Ectodermal cell (in vitro differentiated cells): ENCODE results near the gene MAP3K14.

ENCODE experiments used
- H3K27ac ChIP-seq: 2 replicates; pipeline ENCODE4 v1.7.0; 2013; ENCODE audit warnings: mild to moderate bottlenecking, low read depth, low read length; ENCODE audit not compliant: insufficient read depth, poor library complexity, severe bottlenecking
- H3K27me3 ChIP-seq: 2 replicates; pipeline ENCODE4 v1.7.0; 2013; ENCODE audit warnings: mild to moderate bottlenecking, low read length; ENCODE audit not compliant: insufficient read depth, control insufficient read depth, poor library complexity, severe bottlenecking
- H3K36me3 ChIP-seq: one replicate; pipeline ENCODE4 v1.7.0; 2013; ENCODE audit warnings: low read length; ENCODE audit not compliant: control insufficient read depth, insufficient read depth
- H3K4me1 ChIP-seq: one replicate; pipeline ENCODE4 v1.7.0; 2013; ENCODE audit warnings: low read length; ENCODE audit not compliant: control insufficient read depth, insufficient read depth
- H3K4me3 ChIP-seq: 2 replicates; pipeline ENCODE4 v1.7.0; 2013; ENCODE audit warnings: low read depth, low read length, control low read depth; ENCODE audit not compliant: insufficient read depth
- H3K9me3 ChIP-seq: 2 replicates; pipeline ENCODE4 v1.7.0; 2013; ENCODE audit warnings: mild to moderate bottlenecking, low read length, moderate library complexity; ENCODE audit not compliant: control insufficient read depth
- WGBS, 2 experiments: methylation state at CpG; one replicate each; pipeline ENCODE4 v1.1.7; 2013; ENCODE audit warnings: missing lambda C conversion rate in 2 of 2; 5-methylcytosine and 5-hydroxymethylcytosine counted together

The MAP3K14 gene

GRCh38 chr17:45279898-45280297 lies 36.9 kb downstream of the MAP3K14 start:
- no peak overlapping the region for H3K4me3 ChIP-seq
- H3K9me3 ChIP-seq, result no peaks in the 10 kb centered on the region
- H3K4me1 ChIP-seq, result no peaks in the 10 kb centered on the region
- 88 to 90% methylated on average over 3 of the region's 3 CpGs for WGBS, 2 experiments
- H3K36me3 ChIP-seq, result peaks cover 14% of the 10 kb centered on the region
- no peaks in the 10 kb centered on the region for H3K27me3 ChIP-seq
- no peak overlapping the region for H3K27ac ChIP-seq

- Histone ChIP-seq H3K27me3 (no peaks in the 10 kb centered on the region), H3K27ac (no peak overlapping the region), H3K4me3 (no peak overlapping the region), H3K4me1 (no peaks in the 10 kb centered on the region), H3K9me3 (no peaks in the 10 kb centered on the region), H3K36me3 (peaks cover 8% of the 10 kb centered on the region)
- WGBS, 2 experiments, result 91 to 92% methylated on average over 7 of the region's 7 CpGs
These were observed 38.8 kb downstream of the MAP3K14 start for GRCh38 chr17:45277992-45278391.

GRCh38 chr17:45277216-45277849 lies 39.5 kb downstream of the MAP3K14 start:
- H3K27me3 ChIP-seq, result no peaks in the 10 kb centered on the region
- H3K4me3 ChIP-seq, result no peak overlapping the region
- no peaks in the 10 kb centered on the region for H3K9me3 ChIP-seq
- H3K27ac ChIP-seq, result no peak overlapping the region
- peaks cover 5% of the 10 kb centered on the region for H3K36me3 ChIP-seq
- H3K4me1 ChIP-seq, result no peaks in the 10 kb centered on the region
- 66% methylated on average over 16 of the region's 16 CpGs for WGBS, 2 experiments

GRCh38 chr17:45276031-45276430 lies 40.8 kb downstream of the MAP3K14 start:
- no peaks in the 10 kb centered on the region for H3K4me1 ChIP-seq
- peaks cover 6% of the 10 kb centered on the region for H3K36me3 ChIP-seq
- no peaks in the 10 kb centered on the region for H3K27me3 ChIP-seq
- H3K27ac ChIP-seq, result no peak overlapping the region
- no peaks in the 10 kb centered on the region for H3K9me3 ChIP-seq
- no peak overlapping the region for H3K4me3 ChIP-seq
- WGBS, 2 experiments, result 84 to 88% methylated on average over 6 of the region's 6 CpGs

- no peaks in the 10 kb centered on the region for H3K27me3 ChIP-seq
- H3K4me1 ChIP-seq, result no peaks in the 10 kb centered on the region
- H3K4me3 ChIP-seq, result no peak overlapping the region
- peaks cover 24% of the 10 kb centered on the region for H3K36me3 ChIP-seq
- no peaks in the 10 kb centered on the region for H3K9me3 ChIP-seq
- no peak overlapping the region for H3K27ac ChIP-seq
- WGBS, 2 experiments, result 94 to 96% methylated on average over 5 of the region's 5 CpGs
These were observed 42.8 kb downstream of the MAP3K14 start for GRCh38 chr17:45274033-45274432.

- no peaks in the 10 kb centered on the region for H3K4me1 ChIP-seq
- no peak overlapping the region for H3K4me3 ChIP-seq
- 94% methylated on average over 16 of the region's 16 CpGs for WGBS, 2 experiments
- H3K27ac ChIP-seq, result no peak overlapping the region
- H3K27me3 ChIP-seq, result no peaks in the 10 kb centered on the region
- no peaks in the 10 kb centered on the region for H3K9me3 ChIP-seq
- H3K36me3 ChIP-seq, result peaks cover 28% of the 10 kb centered on the region
These were observed 43.3 kb downstream of the MAP3K14 start for GRCh38 chr17:45273551-45273957.

- no peaks in the 10 kb centered on the region for H3K27me3 ChIP-seq
- H3K27ac ChIP-seq, result no peak overlapping the region
- no peak overlapping the region for H3K4me3 ChIP-seq
- WGBS, 2 experiments, result 97 to 98% methylated on average over 3 of the region's 3 CpGs
- H3K4me1 ChIP-seq, result no peaks in the 10 kb centered on the region
- H3K9me3 ChIP-seq, result no peaks in the 10 kb centered on the region
- H3K36me3 ChIP-seq, result peaks cover 37% of the 10 kb centered on the region
These were observed 45.2 kb downstream of the MAP3K14 start for GRCh38 chr17:45271603-45272002.

- H3K9me3 ChIP-seq, result no peaks in the 10 kb centered on the region
- H3K36me3 ChIP-seq, result peaks cover 37% of the 10 kb centered on the region
- no peak overlapping the region for H3K27ac ChIP-seq
- H3K4me1 ChIP-seq, result no peaks in the 10 kb centered on the region
- no peak overlapping the region for H3K4me3 ChIP-seq
- WGBS, 2 experiments, result 77% methylated on average over 12 to 13 of the region's 13 CpGs
- H3K27me3 ChIP-seq, result no peaks in the 10 kb centered on the region
These were observed 45.9 kb downstream of the MAP3K14 start for GRCh38 chr17:45270828-45271418.

- no peak overlapping the region for H3K27ac ChIP-seq
- H3K4me1 ChIP-seq, result no peaks in the 10 kb centered on the region
- WGBS, 2 experiments, result 91 to 98% methylated on average over 7 of the region's 7 CpGs
- no peak overlapping the region for H3K4me3 ChIP-seq
- peaks cover 37% of the 10 kb centered on the region for H3K36me3 ChIP-seq
- H3K9me3 ChIP-seq, result no peaks in the 10 kb centered on the region
- H3K27me3 ChIP-seq, result no peaks in the 10 kb centered on the region
These were observed 46.9 kb downstream of the MAP3K14 start for GRCh38 chr17:45269912-45270311.

GRCh38 chr17:45267436-45268055 lies 49.3 kb downstream of the MAP3K14 start:
- no peaks in the 10 kb centered on the region for H3K27me3 ChIP-seq
- H3K9me3 ChIP-seq, result no peaks in the 10 kb centered on the region
- peaks cover 4% of the 10 kb centered on the region for H3K4me1 ChIP-seq
- H3K4me3 ChIP-seq, result no peak overlapping the region
- no peak overlapping the region for H3K27ac ChIP-seq
- peaks cover 32% of the 10 kb centered on the region for H3K36me3 ChIP-seq
- WGBS, 2 experiments, result 94 to 96% methylated on average over 10 of the region's 10 CpGs
